ENCODE data around the gene FUT2.
A peak's percentile ranks its signal among the peaks of the same experiment; 100 is the strongest.
"Not testable (repeated sequence)": the region's sequence is repeated elsewhere in the genome, so short reads cannot be mapped to it uniquely, and the experiment has no call there.

FUT2 gene

GRCh38 chr19:48695743-48696352, at the start of gene FUT2:
Gene FUT2 (plus strand): TSS chr19:48695971. CDS start chr19:48702957, 6,986 bp downstream.
- FAIRE-seq = no peak

- FAIRE-seq = no peak
These were observed 49.6 kb upstream of the FUT2 start, which contains the start of gene CA11 for GRCh38 chr19:48646001-48646721. Gene CA11 (minus strand): TSS chr19:48646187. CDS start chr19:48645632, 555 bp downstream.

GRCh38 chr19:48646722-48647216, 49.0 kb upstream of the FUT2 start:
- no peak for FAIRE-seq

GRCh38 chr19:48648134-48648533, 47.6 kb upstream of the FUT2 start:
- no peak for FAIRE-seq

- no peak for FAIRE-seq
These were observed 44.6 kb upstream of the FUT2 start for GRCh38 chr19:48650974-48651682.

- FAIRE-seq = no peak
These were observed 44.1 kb upstream of the FUT2 start for GRCh38 chr19:48651683-48652048.

- FAIRE-seq = no peak
These were observed 41.3 kb upstream of the FUT2 start for GRCh38 chr19:48654299-48655059.

GRCh38 chr19:48656840-48657474, 38.8 kb upstream of the FUT2 start:
- FAIRE-seq = no peak

GRCh38 chr19:48657828-48658227, 37.9 kb upstream of the FUT2 start:
- FAIRE-seq = not testable (repeated sequence)

GRCh38 chr19:48658483-48658882, 37.3 kb upstream of the FUT2 start:
- FAIRE-seq = no peak

GRCh38 chr19:48659768-48660167, 36.0 kb upstream of the FUT2 start:
- no peak for FAIRE-seq

- peak; percentile 88 for FAIRE-seq
These were observed 34.7 kb upstream of the FUT2 start for GRCh38 chr19:48660852-48661710.

GRCh38 chr19:48661711-48662090, 34.1 kb upstream of the FUT2 start:
- no peak for FAIRE-seq

GRCh38 chr19:48663667-48664066, 32.1 kb upstream of the FUT2 start:
- no peak for FAIRE-seq

GRCh38 chr19:48664476-48664875, 31.3 kb upstream of the FUT2 start:
- FAIRE-seq = no peak

- FAIRE-seq = no peak
These were observed 30.0 kb upstream of the FUT2 start for GRCh38 chr19:48665786-48666185.

- no peak for FAIRE-seq
These were observed 27.4 kb upstream of the FUT2 start for GRCh38 chr19:48668332-48668731.

- no peak for FAIRE-seq
These were observed 27.0 kb upstream of the FUT2 start for GRCh38 chr19:48668761-48669160.

- FAIRE-seq = no peak
These were observed 25.7 kb upstream of the FUT2 start for GRCh38 chr19:48669903-48670668.

- FAIRE-seq = no peak
These were observed 24.9 kb upstream of the FUT2 start for GRCh38 chr19:48670699-48671445.

Data from islet of Langerhans (tissue), 1 donor.